ENCODE measurements around the gene RDH14. TPM values are rescaled to one million over a fixed set of nuclear protein-coding genes. Genes with fewer than 3 reads are reported as not detected.

RDH14 gene, protein sequence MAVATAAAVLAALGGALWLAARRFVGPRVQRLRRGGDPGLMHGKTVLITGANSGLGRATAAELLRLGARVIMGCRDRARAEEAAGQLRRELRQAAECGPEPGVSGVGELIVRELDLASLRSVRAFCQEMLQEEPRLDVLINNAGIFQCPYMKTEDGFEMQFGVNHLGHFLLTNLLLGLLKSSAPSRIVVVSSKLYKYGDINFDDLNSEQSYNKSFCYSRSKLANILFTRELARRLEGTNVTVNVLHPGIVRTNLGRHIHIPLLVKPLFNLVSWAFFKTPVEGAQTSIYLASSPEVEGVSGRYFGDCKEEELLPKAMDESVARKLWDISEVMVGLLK
- total RNA-seq, result 10 to 100 TPM in 5 of 6 experiments, 1 to 10 TPM in 1; 9.2 to 21.5 (median 12.8) TPM
- long read RNA-seq, partial matches to known transcripts, result 0 of 2 reads
- long read RNA-seq, other reads (novel, unspliced or antisense), result 0 of 2 reads

DNA sequence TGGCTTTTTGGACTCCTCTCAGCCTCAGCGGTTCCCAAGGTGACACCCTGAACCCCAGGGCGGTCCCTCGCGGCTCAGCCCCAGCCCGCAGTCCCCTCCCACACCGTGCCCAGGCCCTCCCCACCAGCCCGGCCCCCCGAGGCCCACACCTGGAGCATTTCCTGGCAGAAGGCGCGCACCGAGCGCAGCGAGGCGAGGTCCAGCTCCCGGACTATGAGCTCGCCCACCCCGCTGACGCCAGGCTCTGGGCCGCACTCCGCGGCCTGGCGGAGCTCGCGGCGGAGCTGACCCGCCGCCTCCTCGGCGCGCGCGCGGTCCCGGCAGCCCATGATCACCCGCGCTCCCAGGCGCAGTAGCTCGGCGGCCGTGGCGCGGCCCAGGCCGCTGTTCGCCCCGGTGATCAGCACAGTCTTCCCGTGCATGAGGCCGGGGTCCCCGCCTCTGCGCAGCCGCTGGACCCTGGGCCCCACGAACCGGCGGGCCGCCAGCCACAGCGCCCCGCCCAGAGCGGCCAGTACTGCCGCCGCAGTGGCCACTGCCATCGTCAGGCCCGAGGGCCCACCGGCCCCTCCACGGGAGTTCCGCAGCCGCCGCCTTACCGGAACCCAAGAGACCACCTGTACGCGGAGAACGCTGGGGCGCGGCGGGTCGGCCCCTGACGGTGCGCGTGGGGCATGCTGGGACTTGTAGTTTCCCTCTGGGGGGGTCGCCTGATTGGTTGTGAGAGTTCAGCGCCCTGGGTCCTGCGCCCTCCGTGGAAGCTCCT is at the start of gene RDH14:
Gene RDH14 (minus strand): TSS at position 623 of the 766 bp plus-strand sequence. CDS start 81 bp downstream, at position 542.
- H3K36me3 ChIP-seq, result peaks cover 0 to 4% (median 2%) of the 10 kb centered on the region in 4 donors
- intact Hi-C loops (cut with DNase I), result no loop called here
- peak within 1 kb of the TSS; percentile 77 to 89 (median 87) for H3K4me3 ChIP-seq
- 0% methylated on average over 18 of the region's 81 CpGs for WGBS (ENCODE audit: insufficient coverage, low coverage, low lambda C conversion rate, missing lambda C conversion rate)
- no peaks in the 10 kb centered on the region for H3K9me3 ChIP-seq
- TF ChIP-seq CTCF (IDR thresholded peaks at IDR 0.05), result no peak
- peak; percentile 88 for TF ChIP-seq POLR2A (IDR thresholded peaks at IDR 0.05)
- peak; percentile 93 to 96 (median 94) for ATAC-seq
- peaks cover 0 to 23% (median 0%) of the 10 kb centered on the region in 4 donors for H3K4me1 ChIP-seq
- H3K27me3 ChIP-seq, result no peaks in the 10 kb centered on the region
- H3K27ac ChIP-seq, result peak within 1 kb of the TSS; percentile 94 to 98 (median 96)
- DNase-seq, result peak; percentile 93 to 97 (median 96)

DNA sequence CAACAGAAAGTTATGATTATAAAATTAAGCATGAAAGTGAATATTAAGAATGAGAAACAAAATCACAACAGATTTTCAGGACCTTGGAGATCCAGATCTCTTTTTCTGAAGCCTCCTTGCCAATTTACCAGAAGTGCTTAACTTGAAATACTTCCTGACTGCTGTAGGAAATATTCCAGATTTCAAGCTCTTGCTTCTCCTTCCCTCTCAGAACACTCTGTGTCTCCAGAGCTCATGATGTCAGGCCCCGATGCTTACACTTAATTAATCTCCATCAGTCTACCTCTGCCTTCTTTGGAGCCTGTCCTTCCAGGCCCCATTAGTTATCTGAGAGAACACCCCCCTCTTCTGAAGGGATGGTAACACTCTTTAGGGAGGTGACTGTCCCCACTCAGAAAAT is 49.6 kb upstream of the RDH14 start:
- no peaks in the 10 kb centered on the region for H3K9me3 ChIP-seq
- peaks cover 0 to 16% (median 9%) of the 10 kb centered on the region in 4 donors for H3K4me1 ChIP-seq
- TF ChIP-seq POLR2A (IDR thresholded peaks at IDR 0.05) (no peak), CTCF (IDR thresholded peaks at IDR 0.05) (no peak)
- intact Hi-C loops (cut with DNase I), result no loop called here
- WGBS (ENCODE audit: insufficient coverage, low coverage, low lambda C conversion rate, missing lambda C conversion rate), result 33% methylated on average over 1 of the region's 1 CpG
- DNase-seq (no peak), ATAC-seq (no peak)
- H3K36me3 ChIP-seq, result no peaks in the 10 kb centered on the region
- no peak overlapping the region for H3K4me3 ChIP-seq
- no peak overlapping the region for H3K27ac ChIP-seq
- no peaks in the 10 kb centered on the region for H3K27me3 ChIP-seq

DNA sequence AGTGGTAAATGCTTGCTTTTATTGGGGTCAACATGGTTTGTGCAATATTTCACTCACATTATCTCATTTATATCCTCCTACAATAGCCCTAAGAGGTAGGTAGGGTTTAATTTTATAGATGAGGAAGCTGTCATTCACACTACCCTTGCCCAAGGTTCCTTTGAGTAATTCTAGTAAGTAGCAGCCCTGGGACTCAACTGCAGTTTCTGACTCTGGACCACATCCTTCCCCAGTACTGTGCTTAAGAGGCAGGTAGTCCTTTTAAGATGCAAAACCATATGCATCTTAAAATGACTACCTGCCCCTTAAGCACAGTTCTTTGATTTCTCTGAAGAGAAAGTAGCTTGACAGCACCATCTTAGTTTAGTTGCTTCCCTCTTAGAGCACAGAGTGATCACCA is 44.7 kb upstream of the RDH14 start:
- Histone ChIP-seq H3K27me3 (no peaks in the 10 kb centered on the region), H3K4me3 (no peak overlapping the region), H3K36me3 (no peaks in the 10 kb centered on the region), H3K27ac (no peak overlapping the region), H3K4me1 (peaks cover 0 to 16% (median 4%) of the 10 kb centered on the region in 4 donors), H3K9me3 (no peaks in the 10 kb centered on the region)
- TF ChIP-seq POLR2A (IDR thresholded peaks at IDR 0.05) (no peak), CTCF (IDR thresholded peaks at IDR 0.05) (no peak)
- intact Hi-C loops (cut with DNase I), result no loop called here
- ATAC-seq, result no peak
- no peak for DNase-seq

GRCh38 chr2:18604531-18604885 is 44.1 kb upstream of the RDH14 start:
- Histone ChIP-seq H3K9me3 (no peaks in the 10 kb centered on the region), H3K36me3 (no peaks in the 10 kb centered on the region), H3K4me1 (peaks cover 0 to 22% (median 7%) of the 10 kb centered on the region in 4 donors), H3K27me3 (no peaks in the 10 kb centered on the region), H3K4me3 (no peak overlapping the region), H3K27ac (no peak overlapping the region)
- WGBS (ENCODE audit: insufficient coverage, low coverage, low lambda C conversion rate, missing lambda C conversion rate), result 83% methylated on average over 2 of the region's 2 CpGs
- TF ChIP-seq POLR2A (IDR thresholded peaks at IDR 0.05), result no peak
- no peak for TF ChIP-seq CTCF (IDR thresholded peaks at IDR 0.05)
- no peak for DNase-seq
- intact Hi-C loops (cut with DNase I), result no loop called here
- ATAC-seq, result no peak
